NCI-H1417 treated with DMSO at 0.1 percent for 48 hours (cell line): ENCODE results near the gene LGR6.
A peak's percentile ranks its signal among the peaks of the same experiment; 100 is the strongest.
"Not testable (repeated sequence)": the region's sequence is repeated elsewhere in the genome, so short reads cannot be mapped to it uniquely, and the experiment has no call there.

Source experiments
- DNase-seq: peaks from one replicate; lab custom pipeline; 2025; lab: John Stamatoyannopoulos, UW

The LGR6 gene

DNA sequence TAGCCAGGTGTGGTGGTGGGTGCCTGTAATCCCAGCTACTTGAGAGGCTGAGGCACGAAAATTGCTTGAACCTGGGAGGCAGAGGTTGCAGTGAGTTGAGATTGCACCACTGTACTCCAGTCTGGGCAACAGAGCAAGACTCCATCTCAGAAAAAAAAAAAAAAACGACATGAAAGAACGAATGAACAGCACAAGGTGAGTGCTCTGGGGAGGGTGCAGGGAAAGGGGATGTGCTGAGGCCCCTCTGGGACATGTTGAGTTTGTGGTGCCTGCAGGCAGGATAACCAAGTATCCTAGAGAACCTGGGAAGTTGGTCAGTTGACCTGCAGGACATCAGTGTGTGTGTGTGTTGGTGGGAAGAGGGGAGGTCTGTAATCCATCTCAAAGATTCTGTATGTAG is 46.6 kb downstream of the LGR6 start:
- not testable (repeated sequence) for DNase-seq

DNA sequence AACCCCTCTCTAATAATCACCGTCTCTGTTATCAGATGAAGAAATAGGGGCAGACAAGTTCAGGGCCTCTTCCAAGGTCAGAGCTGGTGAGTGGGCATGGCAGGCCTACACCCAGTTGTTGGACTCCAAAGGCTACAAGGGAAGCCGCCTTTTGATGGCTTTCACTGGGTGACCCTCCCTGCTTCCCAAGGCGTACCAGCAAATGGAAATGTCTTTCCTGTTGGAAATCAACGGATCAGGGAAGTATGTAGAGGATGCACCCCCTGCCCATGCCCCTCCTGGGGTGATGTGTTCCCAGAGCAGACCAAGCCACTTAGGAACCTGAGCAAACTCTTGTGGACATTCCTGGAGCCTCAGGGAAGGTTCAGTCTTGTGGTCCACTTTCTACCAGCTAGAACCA is 47.4 kb downstream of the LGR6 start:
- DNase-seq, result no peak

DNA sequence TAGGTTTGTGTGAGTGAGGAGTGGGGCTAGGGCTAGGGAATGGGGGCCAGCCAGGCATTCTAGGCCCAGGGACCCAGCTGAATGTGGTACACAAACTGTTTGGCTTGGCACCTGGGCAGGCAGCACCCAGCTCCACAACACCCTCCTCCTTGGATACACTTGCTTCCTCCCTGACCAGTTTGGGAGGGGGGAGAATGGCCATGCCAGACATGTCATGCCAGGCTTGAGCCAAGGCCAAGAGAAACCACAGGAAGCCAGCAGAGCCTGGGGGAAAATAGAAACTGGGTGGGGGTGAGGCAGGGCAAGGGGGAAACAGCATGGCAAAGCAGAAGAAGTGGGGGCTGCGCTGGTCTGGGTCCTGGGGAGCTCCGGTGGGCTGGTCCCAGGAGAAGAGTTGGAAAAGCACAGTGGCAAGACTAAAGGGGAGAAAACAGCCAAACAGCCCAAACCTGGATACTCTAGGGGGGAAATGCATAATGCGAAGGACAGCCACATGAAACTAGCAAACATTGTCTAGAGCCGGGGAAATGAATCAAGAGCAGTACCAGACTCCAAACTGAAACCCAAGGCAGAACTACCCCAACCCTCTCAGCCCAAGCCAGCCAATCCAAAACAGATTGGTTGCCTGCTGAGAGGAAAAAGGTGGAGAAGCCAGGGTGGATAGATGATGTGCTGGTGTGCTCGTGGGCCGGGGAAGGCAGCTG is 47.9 kb downstream of the LGR6 start:
- no peak for DNase-seq

DNA sequence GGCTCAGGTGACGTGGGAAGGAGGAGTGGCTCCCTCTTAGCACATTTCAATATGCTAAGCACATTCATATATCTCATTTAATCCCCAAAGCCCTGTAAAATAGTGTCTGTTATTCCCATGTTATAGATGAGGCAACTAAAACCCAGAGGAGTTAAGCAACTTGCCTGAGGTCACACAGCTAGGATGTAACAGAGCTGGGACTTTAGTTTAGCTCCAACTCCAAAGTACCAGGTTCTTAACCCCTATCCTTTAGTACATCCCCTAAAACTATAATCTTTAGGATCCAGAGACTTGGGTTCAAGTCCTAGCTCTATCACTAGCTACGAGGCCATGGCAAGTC is 48.5 kb downstream of the LGR6 start:
- no peak for DNase-seq

DNA sequence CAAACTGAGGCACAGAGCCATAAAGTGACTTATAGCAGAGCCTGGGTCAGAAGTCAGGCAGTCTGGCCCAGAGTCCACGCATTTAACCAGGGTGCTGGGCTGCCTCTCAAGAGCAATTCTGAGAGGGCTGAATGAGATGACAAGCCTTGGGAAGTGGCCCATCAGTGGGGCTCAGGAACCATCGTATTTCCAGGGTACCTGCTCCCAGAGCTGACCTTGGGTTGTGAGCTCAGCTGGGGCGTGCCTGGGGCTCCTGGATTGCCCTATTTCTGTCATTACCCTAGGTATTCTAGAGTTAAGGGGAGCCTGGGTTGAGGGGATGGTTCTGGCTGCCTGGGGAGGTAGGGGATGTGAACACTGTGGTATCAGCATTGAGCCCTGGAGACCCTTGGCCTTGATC is 49.4 kb downstream of the LGR6 start:
- DNase-seq, result no peak

DNA sequence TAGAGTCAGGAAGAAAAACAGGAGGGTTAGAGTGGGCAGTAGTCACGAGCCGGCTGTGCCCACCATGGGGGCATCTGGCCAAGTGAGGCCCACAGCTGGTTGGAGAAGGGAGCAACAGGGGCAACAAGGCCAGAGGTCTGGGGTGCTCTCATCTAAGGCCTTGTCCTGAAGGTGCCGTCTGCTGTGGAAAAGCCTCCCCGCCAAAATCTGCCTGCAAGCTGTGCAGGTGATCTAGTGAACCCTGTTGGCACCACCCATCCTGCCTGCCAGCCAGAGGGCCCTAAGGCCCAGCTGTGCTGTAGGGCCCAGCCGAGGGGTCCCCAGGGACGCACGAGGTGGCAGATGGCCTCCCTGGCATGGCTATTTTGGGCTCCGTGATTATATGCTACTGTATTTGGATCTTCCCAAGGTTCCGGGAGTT is 51.3 kb downstream of the LGR6 start:
- DNase-seq, result no peak

DNA sequence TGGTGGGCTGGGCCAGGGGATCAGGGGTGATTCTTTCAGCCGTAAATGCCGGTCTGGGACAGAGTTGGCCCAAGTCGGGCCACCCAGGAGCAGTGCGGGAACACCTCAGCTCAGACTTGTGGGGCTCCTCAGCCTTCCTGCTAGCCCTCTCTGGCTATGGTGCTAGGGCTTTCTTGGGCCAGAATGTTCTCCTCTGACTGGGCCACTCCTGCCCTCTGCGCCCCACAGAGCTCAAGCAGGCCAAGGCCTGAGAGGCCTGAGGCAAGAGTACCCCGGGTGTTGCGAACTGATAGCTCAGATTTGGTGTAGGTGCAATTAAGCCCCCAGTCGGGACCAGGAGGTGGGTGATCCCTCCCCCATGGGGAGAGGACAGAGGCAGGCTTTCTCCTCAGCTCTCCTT is 51.8 kb downstream of the LGR6 start:
- no peak for DNase-seq

DNA sequence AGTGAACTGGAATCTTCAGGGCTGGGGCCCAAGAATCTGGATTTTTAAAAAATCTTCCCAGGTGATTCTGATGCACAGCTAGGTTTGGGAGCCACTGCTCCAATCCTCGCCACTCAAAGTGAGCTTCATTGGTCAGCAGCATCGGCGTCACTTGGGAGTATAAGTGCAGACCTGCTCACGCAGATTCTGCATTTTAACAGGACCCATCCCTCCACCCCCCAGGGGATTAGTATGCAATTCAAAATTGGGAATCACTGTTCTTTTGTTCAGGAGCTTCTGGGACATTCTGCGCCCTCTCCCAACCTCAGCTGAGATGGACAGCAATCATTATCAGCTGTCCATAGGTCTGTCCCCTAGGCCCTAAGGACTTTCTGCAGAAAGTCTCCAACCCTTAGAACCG is 53.5 kb downstream of the LGR6 start:
- no peak for DNase-seq

DNA sequence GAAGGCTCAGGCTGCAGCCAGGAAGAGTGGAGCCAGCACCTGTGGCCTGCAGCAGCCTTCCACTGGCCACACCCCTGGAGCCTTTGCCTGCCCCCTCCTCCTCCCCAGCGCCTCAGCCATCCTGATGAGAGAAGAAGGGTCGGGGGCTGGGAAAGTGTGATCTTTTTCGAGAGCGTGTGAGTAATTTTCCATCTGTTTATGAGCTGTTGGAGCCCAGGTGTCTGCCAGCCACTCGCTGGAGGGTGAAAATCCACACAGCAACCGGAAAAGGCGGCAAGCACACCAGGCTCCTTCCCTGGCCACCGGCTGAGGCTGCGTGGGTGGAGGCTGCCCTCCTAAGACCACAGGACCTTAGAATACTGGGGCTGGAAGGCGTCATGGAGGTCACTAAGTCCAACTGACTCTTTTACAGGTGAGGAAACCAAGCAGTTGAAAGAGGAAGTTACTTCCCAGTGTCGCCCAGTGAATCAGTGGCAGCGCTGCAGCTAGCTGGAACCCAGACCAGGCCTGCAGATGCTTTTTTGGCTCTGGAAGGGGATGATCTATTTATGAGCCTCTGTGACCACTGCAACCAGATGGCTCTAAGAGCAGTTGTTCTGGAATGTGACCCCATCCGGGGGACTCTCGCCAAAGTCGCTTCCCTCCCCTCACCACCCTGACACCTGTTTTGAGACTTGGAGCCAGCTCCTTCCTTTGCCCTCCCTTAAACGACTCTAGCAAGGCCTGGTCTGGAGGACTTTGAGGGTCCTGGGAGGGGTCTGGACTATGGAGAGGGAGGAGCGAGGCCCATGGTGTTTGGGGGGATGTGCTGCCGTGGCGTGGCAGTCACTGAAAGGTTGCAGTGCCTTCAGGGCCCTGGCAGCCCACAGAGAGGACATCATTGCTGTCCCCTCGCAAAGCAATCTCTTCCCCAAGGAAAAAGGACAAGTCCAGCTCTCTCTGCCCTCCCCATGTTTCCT is 54.5 kb downstream of the LGR6 start:
- peak; percentile 26 for DNase-seq

DNA sequence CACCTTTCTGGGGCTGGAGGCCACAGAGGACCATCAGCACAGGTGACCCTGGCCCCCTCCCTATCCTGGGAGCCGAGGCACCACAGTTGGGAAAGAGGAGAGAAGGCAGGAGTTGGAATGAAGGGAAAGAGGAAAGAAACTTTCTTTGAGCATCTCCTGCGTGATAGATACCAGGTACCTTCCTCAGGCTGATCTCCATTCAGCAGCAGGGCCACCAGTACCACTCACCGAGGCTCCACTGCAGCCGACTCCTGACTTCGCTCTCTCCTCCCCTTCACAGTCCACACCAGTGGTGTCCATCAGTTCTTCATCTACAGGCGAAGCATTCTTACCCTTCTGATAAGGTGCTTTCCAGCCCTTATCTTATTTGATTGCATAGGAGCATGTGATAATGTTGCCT is 55.3 kb downstream of the LGR6 start:
- DNase-seq, result no peak

DNA sequence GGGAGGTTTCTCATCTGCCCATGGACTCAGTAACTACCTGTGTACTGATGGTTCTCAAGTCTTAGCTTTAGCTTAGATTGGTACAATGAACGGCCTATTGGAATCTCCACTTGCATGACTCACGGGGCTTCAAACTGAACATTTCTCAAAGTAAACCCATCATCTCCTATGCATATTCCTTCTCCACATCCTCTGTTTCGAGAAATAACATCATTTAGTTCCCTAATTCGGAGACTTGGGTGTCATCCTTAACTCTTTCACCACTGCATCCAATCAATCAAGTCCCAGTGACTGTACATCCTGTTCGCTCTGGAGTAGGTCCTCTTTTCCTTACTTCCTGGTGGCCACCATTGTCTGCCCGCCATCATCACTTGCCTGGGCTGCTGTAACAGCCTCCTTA is 55.8 kb downstream of the LGR6 start:
- no peak for DNase-seq

DNA sequence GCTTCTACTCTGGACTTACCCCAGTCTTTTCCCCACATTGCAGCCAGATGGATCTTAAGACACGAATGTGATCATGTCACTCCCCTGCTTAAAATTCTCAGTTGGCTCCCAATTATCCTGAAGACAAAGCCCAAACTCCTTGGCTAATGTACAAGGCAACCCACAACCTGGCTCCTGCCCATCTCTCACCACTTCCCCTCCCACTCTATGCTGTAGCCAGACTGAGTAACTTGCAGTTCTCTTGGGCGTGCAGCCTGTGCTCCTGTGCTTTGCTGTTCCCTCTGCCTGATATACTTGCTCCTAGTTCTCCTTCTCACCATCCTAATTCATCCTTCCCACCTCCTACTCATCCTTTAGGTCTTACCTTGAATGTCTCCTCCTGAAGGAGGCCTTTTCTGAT is 56.2 kb downstream of the LGR6 start:
- DNase-seq, result no peak

DNA sequence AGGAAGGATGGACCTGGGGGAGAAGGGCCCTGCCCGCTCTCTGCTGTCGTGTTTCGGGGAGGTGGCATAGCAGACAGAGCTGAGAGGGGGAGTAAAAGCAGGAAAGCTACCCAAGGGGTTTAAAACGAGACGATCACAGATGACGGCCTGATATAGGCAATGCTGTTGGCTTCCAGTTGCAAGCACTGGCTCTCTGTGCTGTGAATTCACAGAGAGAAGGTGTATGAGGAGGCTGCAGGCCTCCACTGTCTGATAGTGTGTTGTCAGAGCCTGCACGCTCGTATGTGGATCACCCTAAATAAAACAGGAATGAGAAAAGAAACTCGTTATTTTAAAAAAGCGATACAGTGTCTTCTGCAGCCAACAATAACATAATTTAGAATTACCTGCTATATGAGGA is 57.4 kb downstream of the LGR6 start:
- no peak for DNase-seq

DNA sequence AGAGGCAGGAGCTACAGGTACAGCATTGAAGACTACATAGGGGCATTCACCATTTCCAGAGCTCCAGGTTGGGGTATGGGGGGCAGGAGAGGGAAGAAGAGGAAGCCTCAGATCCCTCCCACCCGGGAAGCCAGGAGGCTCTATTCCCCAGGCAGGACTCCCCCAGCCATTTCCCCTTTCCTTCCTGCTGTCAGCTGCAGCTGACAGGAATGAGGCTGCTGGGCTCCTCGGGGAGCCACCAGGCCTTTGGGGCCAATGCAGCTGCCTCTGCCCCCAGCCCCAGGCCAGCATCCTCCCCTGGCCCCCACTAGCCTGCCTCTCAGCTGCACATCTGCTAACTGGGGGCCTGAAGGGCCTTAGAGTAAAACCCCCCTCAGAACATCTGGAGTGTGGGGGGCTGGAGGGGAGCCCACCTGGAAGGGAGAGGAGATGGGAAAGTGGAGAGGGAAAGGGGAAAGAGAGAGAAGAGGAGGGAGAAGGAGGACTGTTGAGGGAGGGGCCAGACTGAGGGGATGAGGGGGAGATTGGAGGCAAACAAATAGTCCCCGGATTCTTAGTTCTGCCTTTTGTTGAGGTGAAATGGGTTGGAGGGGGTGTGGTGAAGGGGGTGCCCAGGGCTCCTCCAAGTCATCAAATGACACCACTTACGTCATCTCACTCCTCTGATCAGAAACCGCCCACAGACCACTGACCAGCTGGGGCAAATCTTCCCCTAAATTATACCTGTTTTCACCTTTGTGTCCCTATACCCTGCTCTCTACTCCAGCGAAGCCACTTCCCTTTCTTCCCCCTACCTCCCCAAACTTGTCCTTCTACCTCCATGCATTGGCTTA is 58.0 kb downstream of the LGR6 start:
- no peak for DNase-seq

DNA sequence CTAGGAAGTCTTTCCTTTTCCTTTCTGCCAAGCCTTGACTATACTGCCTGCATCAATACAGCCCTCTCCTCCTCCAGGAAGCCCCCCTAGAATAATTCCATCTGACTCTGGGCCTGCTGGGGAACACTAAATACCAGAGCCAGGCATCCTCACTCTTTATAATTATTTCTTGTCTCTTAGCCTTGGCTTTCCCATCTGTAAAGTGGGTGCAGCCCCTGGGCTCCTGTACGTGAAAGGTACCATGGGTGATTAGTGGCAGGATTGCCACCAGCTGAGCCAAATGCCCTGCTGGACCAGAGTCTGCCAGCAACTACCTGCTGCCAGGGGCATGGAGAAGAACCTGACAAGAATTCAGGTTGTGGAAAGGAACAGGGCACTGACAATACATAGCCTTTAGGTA is 58.7 kb downstream of the LGR6 start:
- DNase-seq, result no peak

DNA sequence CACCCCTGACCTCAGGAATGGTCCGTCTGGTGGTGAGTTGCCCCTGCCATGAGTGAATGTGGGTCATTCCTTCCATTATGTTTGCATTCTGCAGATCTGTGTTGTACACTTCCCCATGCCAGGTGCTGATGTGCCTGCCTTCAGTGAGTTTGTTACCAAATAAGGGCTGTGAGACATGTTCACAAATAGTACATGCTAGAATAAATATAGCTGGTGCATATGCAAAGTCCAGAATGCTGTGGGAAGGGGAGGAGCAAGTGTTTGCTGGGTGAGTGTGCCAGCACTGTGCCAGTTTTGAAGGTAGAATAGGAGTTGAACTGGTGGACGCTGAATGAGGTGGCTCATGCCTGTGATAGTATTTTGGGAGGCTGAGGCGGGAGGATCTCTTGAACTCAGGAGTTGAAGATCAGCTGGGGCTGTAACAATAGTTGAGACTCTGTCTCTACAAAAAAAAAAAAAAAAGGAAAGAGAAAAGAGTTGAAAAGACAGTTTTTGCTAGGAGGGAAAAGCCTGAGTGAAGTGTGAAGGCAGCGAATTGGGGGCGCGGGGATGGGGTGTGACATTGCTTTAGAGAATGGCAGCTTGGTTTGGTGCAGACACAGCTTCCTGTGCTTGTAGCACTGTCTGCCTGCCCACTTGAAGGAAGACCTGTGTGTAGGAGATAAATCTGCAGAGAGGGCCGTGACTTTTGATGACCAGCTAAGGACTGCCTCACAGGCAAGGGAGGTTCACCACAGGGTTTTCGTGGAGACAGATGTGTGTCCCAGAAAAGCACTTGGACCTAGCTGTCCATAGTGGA is 61.1 kb downstream of the LGR6 start:
- no peak for DNase-seq

DNA sequence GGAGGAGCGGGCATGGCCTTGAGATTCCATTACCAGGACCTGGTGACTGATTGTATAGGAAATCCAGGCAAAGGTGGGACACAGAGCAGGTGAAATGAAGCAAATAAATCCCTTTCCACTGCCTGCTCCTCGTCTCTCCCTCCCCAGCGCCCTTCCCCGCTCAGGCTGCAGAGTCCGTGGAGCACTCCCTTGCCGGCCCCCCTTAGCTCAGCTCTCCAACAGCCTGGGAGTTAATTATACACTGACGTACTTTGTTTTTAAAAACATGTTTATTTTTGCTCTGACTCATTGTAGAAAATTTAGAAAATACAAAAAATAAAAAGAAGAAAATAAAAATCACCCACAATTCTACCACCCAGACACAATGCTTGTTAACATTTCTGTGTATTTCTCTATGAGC is 61.7 kb downstream of the LGR6 start:
- no peak for DNase-seq

DNA sequence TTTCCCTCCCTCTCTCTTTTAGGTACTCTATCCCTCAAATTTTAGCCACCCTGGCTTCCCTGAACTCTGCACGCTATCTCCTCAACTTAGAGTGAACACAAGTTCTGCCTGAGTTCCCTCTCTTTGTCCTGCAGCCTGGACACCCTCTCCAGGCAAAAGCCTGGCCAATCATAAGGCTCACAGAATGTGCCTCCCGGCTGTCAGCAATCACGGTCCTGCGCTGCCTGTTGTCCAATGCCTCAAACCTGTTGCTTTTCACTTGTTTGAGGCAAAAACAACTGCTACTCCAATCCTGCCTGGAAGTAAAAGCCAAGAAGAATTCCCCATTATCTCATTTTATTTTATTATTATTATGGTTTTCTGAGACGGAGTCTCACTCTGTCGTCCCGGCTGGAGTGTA is 66.1 kb downstream of the LGR6 start:
- no peak for DNase-seq

DNA sequence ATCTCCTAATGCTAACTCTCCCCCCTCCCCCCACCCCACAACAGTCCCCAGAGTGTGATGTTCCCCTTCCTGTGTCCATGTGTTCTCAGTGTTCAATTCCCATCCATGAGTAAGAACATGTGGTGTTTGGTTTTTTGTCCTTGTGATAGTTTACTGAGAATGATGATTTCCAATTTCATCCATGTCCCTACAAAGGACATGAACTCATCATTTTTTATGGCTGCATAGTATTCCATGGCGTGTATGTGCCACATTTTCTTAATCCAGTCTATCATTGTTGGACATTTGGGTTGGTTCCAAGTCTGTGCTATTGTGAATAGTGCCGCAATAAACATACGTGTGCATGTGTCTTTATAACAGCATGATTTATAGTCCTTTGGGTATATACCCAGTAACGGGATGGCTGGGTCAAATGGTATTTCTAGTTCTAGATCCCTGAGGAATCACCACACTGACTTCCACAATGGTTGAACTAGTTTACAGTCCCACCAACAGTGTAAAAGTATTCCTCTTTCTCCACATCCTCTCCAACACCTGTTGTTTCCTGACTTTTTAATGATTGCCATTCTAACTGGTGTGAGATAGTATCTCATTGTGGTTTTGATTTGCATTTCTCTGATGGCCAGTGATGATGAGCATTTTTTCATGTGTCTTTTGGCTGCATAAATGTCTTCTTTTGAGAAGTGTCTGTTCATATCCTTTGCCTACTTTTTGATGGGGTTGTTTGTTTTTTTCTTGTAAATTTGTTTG is 67.8 kb downstream of the LGR6 start:
- DNase-seq, result not testable (repeated sequence)

DNA sequence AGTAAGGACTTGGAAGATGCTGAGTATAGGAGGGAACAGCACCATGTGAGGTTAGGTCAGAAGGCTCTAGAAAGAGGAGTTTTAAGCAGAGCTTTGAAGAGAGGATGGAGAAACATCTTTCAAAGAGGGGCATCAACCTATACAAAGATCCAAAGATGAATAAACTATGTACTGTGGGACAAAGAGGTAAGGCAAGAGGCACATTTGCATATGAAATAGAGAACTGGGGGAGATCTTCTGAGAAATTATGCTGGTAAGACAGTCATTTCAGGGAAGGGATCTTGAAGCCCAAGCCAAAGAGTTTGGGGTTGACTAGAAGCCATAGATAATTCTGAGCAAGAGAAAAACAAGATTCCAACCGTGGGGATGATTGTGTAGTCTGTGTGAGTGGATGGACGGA is 70.0 kb downstream of the LGR6 start:
- DNase-seq, result no peak

DNA sequence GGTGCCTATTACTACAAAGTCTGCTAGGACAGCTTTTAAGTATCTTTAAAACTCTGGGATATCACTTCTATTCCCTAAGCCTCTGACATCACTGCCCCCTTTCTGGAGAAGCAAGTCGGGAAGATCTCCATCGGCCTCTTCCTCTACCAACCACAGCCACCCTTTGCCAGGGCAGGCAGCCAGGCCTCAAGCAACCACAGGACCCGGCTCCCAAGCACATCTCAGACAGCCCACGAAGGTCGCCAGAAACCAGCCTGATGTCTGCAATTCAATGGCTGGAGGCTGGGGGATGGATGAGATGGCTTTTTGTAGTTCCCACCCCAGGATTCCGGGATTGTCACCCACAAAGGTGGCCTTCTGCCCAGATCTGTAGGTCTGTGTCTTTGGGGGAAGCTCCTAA is 70.7 kb downstream of the LGR6 start:
- no peak for DNase-seq
